Psoas muscle (tissue), 8 donors: Measurements from ENCODE around the gene ADO. TPM values are rescaled to one million over a fixed set of nuclear protein-coding genes. Genes with fewer than 3 reads are reported as not detected.
"Not testable (repeated sequence)": the region's sequence is repeated elsewhere in the genome, so short reads cannot be mapped to it uniquely, and the experiment has no call there.

Source experiments
- ATAC-seq, 4 donors: fragments of 200-7000 bp; cut with Tn5 transposase; one replicate each; pipeline ENCODE4 v1.9.1; 2020; ENCODE audit warnings: moderate library complexity in 3 of 4, mild to moderate bottlenecking in 2 of 4
- DNase-seq, 2 donors: peaks; one replicate each; pipeline ENCODE4 v3.0.0-alpha.2; 2020
- H3K27ac ChIP-seq: fragments of 200-600 bp; one replicate; pipeline ENCODE4 v1.8.0; 2022
- H3K27me3 ChIP-seq, 3 donors: fragments of 200-600 bp in 1 of 3; one replicate each; pipeline versions ENCODE4 v1.6.1 to v1.8.0; 2013 to 2022; ENCODE audit warnings: low read length in 2 of 3, mild to moderate bottlenecking in 2 of 3, moderate library complexity in 1 of 3; ENCODE audit not compliant: insufficient read depth in 3 of 3
- H3K36me3 ChIP-seq, 2 donors: fragments of 200-600 bp in 1 of 2; one replicate each; pipeline versions ENCODE4 v1.6.1 to v1.8.0; 2013 to 2022; ENCODE audit warnings: low read depth in 1 of 2, mild to moderate bottlenecking in 1 of 2, moderate library complexity in 1 of 2; ENCODE audit not compliant: insufficient read depth in 1 of 2
- H3K4me1 ChIP-seq: fragments of 200-600 bp; one replicate; pipeline ENCODE4 v1.8.0; 2022
- H3K4me3 ChIP-seq: fragments of 200-600 bp; one replicate; pipeline ENCODE4 v1.8.0; 2022; ENCODE audit warnings: mild to moderate bottlenecking
- H3K9me3 ChIP-seq: fragments of 200-600 bp; one replicate; pipeline ENCODE4 v1.8.0; 2022
- CTCF ChIP-seq: fragments of 200-600 bp; IDR thresholded peaks from one replicate; pipeline ENCODE4 v1.8.0; 2022; ENCODE audit warnings: antibody characterized with exemption
- WGBS, 3 donors: extraction: QIAGEN DNeasy Blood & Tissue Kit; methylation state at CpG; one replicate each; pipeline versions ENCODE4 v1.1.6 to v1.1.7; 2013; 5-methylcytosine and 5-hydroxymethylcytosine counted together
- intact Hi-C, 2 donors: fragments of 100-400 bp; cut with DNase I; formaldehyde crosslinking; loops; one replicate each; pipeline versions ENCODE4 v1.11.0 to v1.14.2; 2022
- polyA plus RNA-seq, 3 donors: library from polyadenylated mRNA; stranded (reverse); fragments of 200-250 nt; gene quantifications; one replicate each; pipeline ENCODE4 v1.2.3, GENCODE V29; 2013
- total RNA-seq, 4 donors: library from RNA; stranded (reverse); fragmentation: NEBNext Ultra II Directional in 2 of 4; extraction: Animal tissue kit (Norgen Biotek cat#: 25700) in 2 of 4; gene quantifications; one replicate each; pipeline versions ENCODE4 v1.2.1 to v1.2.4, GENCODE V29; 2021 to 2023
- donor health status: healthy with polysubstance abuse.
- donor health status: DM: no; HTN: no; CAD: no; lungs with moderate emphysema.
- donor health status: Bipolar disorder and iron deficiency.
- donor health status: healthy.
- donor health status: DM: yes; HTN: yes; CAD: no.
- donor health status: DM: no; HTN: no; CAD: no.
- donor health status: DM: no; HTN: no; CAD: no.
- donor health status: DM: yes; HTN: yes; CAD: no.

Gene ADO
- total and polyA plus RNA-seq, 7 donors: 11.6 to 27.1 (median 20.3) TPM

GRCh38 chr10:62779487-62780248 lies 24.9 kb upstream of the ADO start:
- DNase-seq (no peak), ATAC-seq (no peak)
- intact Hi-C loops: no loop called here
- no peaks in the 10 kb centered on the region for H3K9me3 ChIP-seq
- H3K4me1 ChIP-seq: no peaks in the 10 kb centered on the region
- H3K36me3 ChIP-seq: no peaks in the 10 kb centered on the region
- no peak overlapping the region for H3K27ac ChIP-seq
- no peak overlapping the region for H3K4me3 ChIP-seq
- H3K27me3 ChIP-seq: no peaks in the 10 kb centered on the region
- no peak for TF ChIP-seq CTCF
- 85 to 90% (median 87%) methylated on average over 5 of the region's 5 CpGs for WGBS, 3 donors

GRCh38 chr10:62784537-62784936 lies 20.0 kb upstream of the ADO start:
- 93 to 97% (median 95%) methylated on average over 3 of the region's 3 CpGs for WGBS, 3 donors
- intact Hi-C loops, ATAC-seq: not testable (repeated sequence)

GRCh38 chr10:62788285-62788684 lies 16.2 kb upstream of the ADO start:
- WGBS, 3 donors: 91 to 93% (median 92%) methylated on average over 2 of the region's 2 CpGs
- ATAC-seq, H3K36me3 ChIP-seq, DNase-seq, H3K27me3 ChIP-seq, intact Hi-C loops, H3K27ac ChIP-seq, H3K4me1 ChIP-seq, H3K4me3 ChIP-seq: not testable (repeated sequence)
- peaks cover 13% of the 10 kb centered on the region for H3K9me3 ChIP-seq

More at GRCh38 chr10:62784537-62784936, 20.0 kb upstream of the ADO start:
- H3K36me3 ChIP-seq, H3K27ac ChIP-seq, DNase-seq, H3K27me3 ChIP-seq, H3K4me1 ChIP-seq, H3K4me3 ChIP-seq: not testable (repeated sequence)
- peaks cover 13% of the 10 kb centered on the region for H3K9me3 ChIP-seq

GRCh38 chr10:62788861-62789467 lies 15.6 kb upstream of the ADO start:
- H3K4me1 ChIP-seq: no peaks in the 10 kb centered on the region
- no peak for TF ChIP-seq CTCF
- no peaks in the 10 kb centered on the region for H3K27me3 ChIP-seq
- peaks cover 13% of the 10 kb centered on the region for H3K9me3 ChIP-seq
- 21 to 23% (median 22%) methylated on average over 9 of the region's 9 CpGs for WGBS, 3 donors
- ATAC-seq (no peak), DNase-seq (no peak)
- H3K36me3 ChIP-seq: no peaks in the 10 kb centered on the region
- no peak overlapping the region for H3K4me3 ChIP-seq
- intact Hi-C loops: no loop called here
- no peak overlapping the region for H3K27ac ChIP-seq

GRCh38 chr10:62790019-62790555 lies 14.4 kb upstream of the ADO start:
- WGBS, 3 donors: 85 to 91% (median 89%) methylated on average over 14 of the region's 14 CpGs
- H3K4me1 ChIP-seq: no peaks in the 10 kb centered on the region
- TF ChIP-seq CTCF: no peak
- no peak overlapping the region for H3K27ac ChIP-seq
- DNase-seq (no peak), ATAC-seq (no peak)
- H3K9me3 ChIP-seq: peaks cover 11% of the 10 kb centered on the region
- intact Hi-C loops: no loop called here
- H3K27me3 ChIP-seq: no peaks in the 10 kb centered on the region
- no peaks in the 10 kb centered on the region for H3K36me3 ChIP-seq
- no peak overlapping the region for H3K4me3 ChIP-seq
